ENCODE results near the gene PTPRK. TPM values are rescaled to one million over a fixed set of nuclear protein-coding genes. Genes with fewer than 3 reads are reported as not detected.

PTPRK gene
- total and polyA plus RNA-seq, 2 donors (not counting 1 experiment from before 2014, with no cell fraction given), result 16.2 to 18.7 TPM

- CTCF ChIA-PET, result no interaction called here
- no peak overlapping the region for H2AFZ ChIP-seq (ENCODE audit: insufficient read depth, low read depth, low read length, poor library complexity, severe bottlenecking)
Observed at GRCh38 chr6:127937747-127938146, 582.7 kb downstream of the PTPRK start.

GRCh38 chr6:127937102-127937501 lies 583.3 kb downstream of the PTPRK start:
- H3K4me3 Mint-ChIP-seq, result no peak overlapping the region
- no peaks in the 10 kb centered on the region for H4K20me1 ChIP-seq (ENCODE audit: control insufficient read depth, insufficient read depth, low read length, poor library complexity, severe bottlenecking)
- H3K79me2 ChIP-seq (ENCODE audit: control insufficient read depth, insufficient read depth, low read length), result no peaks in the 10 kb centered on the region
- no peak overlapping the region for H3K27ac ChIP-seq (ENCODE audit: low read length in 2 of 2)
- POLR2A ChIA-PET, result no interaction called here
- H3K9ac ChIP-seq (ENCODE audit: low read length), result no peak overlapping the region
- no peaks in the 10 kb centered on the region for H3K27me3 ChIP-seq (replicated peaks in 1 of 4; ENCODE audit: control extremely low read depth in 1 of 4, control insufficient read depth in 3 of 4, insufficient read depth in 4 of 4, low read length in 3 of 4)
- intact Hi-C loops (cut with micrococcal nuclease), result no loop called here
- no peak overlapping the region for H3K27ac Mint-ChIP-seq
- no peak overlapping the region for H2AFZ ChIP-seq (ENCODE audit: insufficient read depth, low read depth, low read length, poor library complexity, severe bottlenecking)
- H3K4me2 ChIP-seq (replicated peaks; ENCODE audit: low read depth, low read length, poor library complexity, severe bottlenecking), result no peak overlapping the region
- no peaks in the 10 kb centered on the region for H3K27me3 Mint-ChIP-seq
- no peaks in the 10 kb centered on the region for H3K4me1 ChIP-seq (ENCODE audit: control insufficient read depth in 2 of 2, insufficient read depth in 2 of 2, low read length in 2 of 2)
- H3K4me3 ChIP-seq (ENCODE audit: control extremely low read depth in 1 of 5, extremely low read depth in 1 of 5, insufficient read depth in 1 of 5, low read depth in 2 of 5, low read length in 4 of 5), result no peak overlapping the region
- CTCF ChIA-PET, result no interaction called here
- peaks cover 2 to 7% (median 5%) of the 10 kb centered on the region in 3 donors for H3K9me3 ChIP-seq (ENCODE audit: control extremely low read depth in 1 of 3, control insufficient read depth in 2 of 3, insufficient read depth in 1 of 3, low read length in 2 of 3)
- no peak for DNase-seq
- TF ChIP-seq, protein P1, sequence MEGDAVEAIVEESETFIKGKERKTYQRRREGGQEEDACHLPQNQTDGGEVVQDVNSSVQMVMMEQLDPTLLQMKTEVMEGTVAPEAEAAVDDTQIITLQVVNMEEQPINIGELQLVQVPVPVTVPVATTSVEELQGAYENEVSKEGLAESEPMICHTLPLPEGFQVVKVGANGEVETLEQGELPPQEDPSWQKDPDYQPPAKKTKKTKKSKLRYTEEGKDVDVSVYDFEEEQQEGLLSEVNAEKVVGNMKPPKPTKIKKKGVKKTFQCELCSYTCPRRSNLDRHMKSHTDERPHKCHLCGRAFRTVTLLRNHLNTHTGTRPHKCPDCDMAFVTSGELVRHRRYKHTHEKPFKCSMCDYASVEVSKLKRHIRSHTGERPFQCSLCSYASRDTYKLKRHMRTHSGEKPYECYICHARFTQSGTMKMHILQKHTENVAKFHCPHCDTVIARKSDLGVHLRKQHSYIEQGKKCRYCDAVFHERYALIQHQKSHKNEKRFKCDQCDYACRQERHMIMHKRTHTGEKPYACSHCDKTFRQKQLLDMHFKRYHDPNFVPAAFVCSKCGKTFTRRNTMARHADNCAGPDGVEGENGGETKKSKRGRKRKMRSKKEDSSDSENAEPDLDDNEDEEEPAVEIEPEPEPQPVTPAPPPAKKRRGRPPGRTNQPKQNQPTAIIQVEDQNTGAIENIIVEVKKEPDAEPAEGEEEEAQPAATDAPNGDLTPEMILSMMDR (IDR thresholded peaks at IDR 0.05), result no peak
- no peaks in the 10 kb centered on the region for H3K36me3 ChIP-seq (replicated peaks in 1 of 2; ENCODE audit: control extremely low read depth in 1 of 2, control insufficient read depth in 1 of 2, extremely low read depth in 1 of 2, insufficient read depth in 2 of 2, low read length in 1 of 2)
- no peaks in the 10 kb centered on the region for H3K9me3 Mint-ChIP-seq (ENCODE audit: insufficient read depth)
- ATAC-seq (ENCODE audit: low read depth), result no peak
- no CpG with 5 or more reads among the region's 2 CpGs for WGBS (ENCODE audit: insufficient coverage)
- H3K4me1 Mint-ChIP-seq, result no peaks in the 10 kb centered on the region

More at GRCh38 chr6:127937747-127938146, 582.7 kb downstream of the PTPRK start:
- POLR2A ChIA-PET, result no interaction called here
- TF ChIP-seq, protein P1 (IDR thresholded peaks at IDR 0.05), result no peak
- TF ChIP-seq EZH2 (IDR thresholded peaks at IDR 0.05; ENCODE audit: borderline replicate concordance, insufficient read depth, low read depth, low read length, poor library complexity, severe bottlenecking), result no peak
- no peak overlapping the region for H3K4me2 ChIP-seq (replicated peaks; ENCODE audit: low read depth, low read length, poor library complexity, severe bottlenecking)
- H4K20me1 ChIP-seq (ENCODE audit: control insufficient read depth, insufficient read depth, low read length, poor library complexity, severe bottlenecking), result no peaks in the 10 kb centered on the region
- no peaks in the 10 kb centered on the region for H3K36me3 ChIP-seq (replicated peaks in 1 of 2; ENCODE audit: control extremely low read depth in 1 of 2, control insufficient read depth in 1 of 2, extremely low read depth in 1 of 2, insufficient read depth in 2 of 2, low read length in 1 of 2)
- H3K4me1 ChIP-seq (ENCODE audit: control insufficient read depth in 2 of 2, insufficient read depth in 2 of 2, low read length in 2 of 2), result no peaks in the 10 kb centered on the region
- H3K9me3 ChIP-seq (ENCODE audit: control extremely low read depth in 1 of 3, control insufficient read depth in 2 of 3, insufficient read depth in 1 of 3, low read length in 2 of 3), result peaks cover 0 to 2% (median 2%) of the 10 kb centered on the region in 3 donors
- ATAC-seq (ENCODE audit: low read depth), result no peak
- no peak overlapping the region for H3K4me3 Mint-ChIP-seq
- intact Hi-C loops (cut with micrococcal nuclease), result no loop called here
- no peaks in the 10 kb centered on the region for H3K9me3 Mint-ChIP-seq (ENCODE audit: insufficient read depth)
- H3K9ac ChIP-seq (ENCODE audit: low read length), result no peak overlapping the region
- no peaks in the 10 kb centered on the region for H3K27me3 Mint-ChIP-seq
- H3K27ac Mint-ChIP-seq, result no peak overlapping the region
- H3K79me2 ChIP-seq (ENCODE audit: control insufficient read depth, insufficient read depth, low read length), result no peaks in the 10 kb centered on the region
- no peaks in the 10 kb centered on the region for H3K4me1 Mint-ChIP-seq
- H3K27ac ChIP-seq (ENCODE audit: low read length in 2 of 2), result no peak overlapping the region
- no peaks in the 10 kb centered on the region for H3K27me3 ChIP-seq (replicated peaks in 1 of 4; ENCODE audit: control extremely low read depth in 1 of 4, control insufficient read depth in 3 of 4, insufficient read depth in 4 of 4, low read length in 3 of 4)
- DNase-seq, result no peak
- H3K4me3 ChIP-seq (ENCODE audit: control extremely low read depth in 1 of 5, extremely low read depth in 1 of 5, insufficient read depth in 1 of 5, low read depth in 2 of 5, low read length in 4 of 5), result no peak overlapping the region
